HG03060 (cell line): ENCODE data around the gene SYCE3.

Source experiments
- ATAC-seq: cut with Tn5 transposase; IDR thresholded peaks from one replicate; pipeline ENCODE4 v1.9.1; 2021; ENCODE audit warnings: low read depth, moderate number of reproducible peaks; ENCODE audit not compliant: unreplicated experiment

Gene SYCE3

DNA sequence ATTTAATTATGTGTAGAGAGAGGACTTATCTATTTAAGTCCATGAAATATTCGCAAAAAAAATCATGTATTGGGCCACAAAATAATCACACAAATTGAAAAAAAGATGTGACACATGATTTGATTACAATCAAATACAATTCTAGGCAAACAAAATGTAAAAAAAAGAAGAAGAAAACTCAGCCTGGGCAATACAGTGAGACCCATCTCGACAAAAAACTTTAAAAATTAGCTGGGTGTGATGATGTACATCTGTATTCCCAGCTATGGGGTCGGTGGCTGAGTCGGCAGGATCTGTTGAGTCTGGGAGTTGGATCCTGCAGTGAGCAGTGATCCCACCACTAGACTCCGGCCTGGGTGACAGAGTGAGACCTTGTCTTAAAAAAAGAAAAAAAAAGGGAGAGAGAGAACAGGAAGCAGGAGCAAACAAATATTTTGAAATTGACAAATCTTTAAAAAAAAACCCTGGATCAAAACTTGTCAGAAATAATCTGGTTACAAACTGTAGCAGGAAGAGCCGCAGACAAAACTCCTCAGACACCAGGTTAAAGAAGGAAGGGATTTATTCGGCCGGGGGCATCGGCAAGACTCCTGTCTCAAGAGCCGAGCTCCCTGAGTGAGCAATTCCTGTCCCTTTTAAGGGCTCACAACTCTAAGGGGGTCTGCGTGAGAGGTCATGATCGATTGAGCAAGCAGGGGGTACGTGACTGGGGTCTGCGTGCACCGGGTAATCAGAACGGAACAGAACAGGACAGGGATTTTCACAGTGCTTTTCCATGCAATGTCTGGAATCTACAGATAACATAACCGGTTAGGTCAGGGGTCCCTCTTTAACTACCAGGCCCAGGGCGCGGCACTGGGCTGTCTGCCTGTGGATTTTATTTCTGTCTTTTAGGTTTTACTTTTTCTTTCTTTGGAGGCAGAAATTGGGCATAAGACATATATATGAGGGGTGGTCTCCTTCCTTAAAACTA, 29.6 kb downstream of the SYCE3 start:
- ATAC-seq: no peak

GRCh38 chr22:50531962-50532674, 30.6 kb downstream of the SYCE3 start:
- no peak for ATAC-seq

DNA sequence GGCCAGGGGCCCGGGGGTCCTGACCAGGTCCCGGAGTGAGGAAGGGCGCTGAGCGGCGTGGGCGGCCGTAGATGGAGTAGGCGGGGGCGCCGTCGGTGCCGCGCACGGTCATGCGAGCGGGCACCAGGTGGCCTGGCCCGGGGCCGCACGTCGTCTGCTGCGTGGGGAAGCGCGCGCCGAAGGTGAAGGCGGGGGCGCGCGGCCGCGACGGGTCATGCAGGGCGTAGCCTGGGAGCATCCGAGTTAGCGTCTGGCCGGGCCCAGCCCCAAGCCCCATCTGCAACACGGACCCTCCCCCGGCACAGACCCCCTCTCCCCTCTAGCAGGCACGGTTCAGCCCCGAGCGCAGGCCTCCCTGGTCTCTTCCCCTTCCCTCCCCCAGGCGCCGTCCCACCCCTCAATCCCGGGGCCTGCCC, 31.2 kb downstream of the SYCE3 start:
- no peak for ATAC-seq

- ATAC-seq: no peak
Observed at GRCh38 chr22:50530877-50531545, 31.7 kb downstream of the SYCE3 start.

- no peak for ATAC-seq
Observed at GRCh38 chr22:50530580-50530876, 32.2 kb downstream of the SYCE3 start.

GRCh38 chr22:50529897-50530579, 32.7 kb downstream of the SYCE3 start, which contains the start of gene TYMP:
TSS of gene TYMP (minus strand) at chr22:50530012. CDS start at chr22:50529709, 303 bp downstream.
- no peak for ATAC-seq

GRCh38 chr22:50529416-50529896, 33.3 kb downstream of the SYCE3 start:
- ATAC-seq: no peak

DNA sequence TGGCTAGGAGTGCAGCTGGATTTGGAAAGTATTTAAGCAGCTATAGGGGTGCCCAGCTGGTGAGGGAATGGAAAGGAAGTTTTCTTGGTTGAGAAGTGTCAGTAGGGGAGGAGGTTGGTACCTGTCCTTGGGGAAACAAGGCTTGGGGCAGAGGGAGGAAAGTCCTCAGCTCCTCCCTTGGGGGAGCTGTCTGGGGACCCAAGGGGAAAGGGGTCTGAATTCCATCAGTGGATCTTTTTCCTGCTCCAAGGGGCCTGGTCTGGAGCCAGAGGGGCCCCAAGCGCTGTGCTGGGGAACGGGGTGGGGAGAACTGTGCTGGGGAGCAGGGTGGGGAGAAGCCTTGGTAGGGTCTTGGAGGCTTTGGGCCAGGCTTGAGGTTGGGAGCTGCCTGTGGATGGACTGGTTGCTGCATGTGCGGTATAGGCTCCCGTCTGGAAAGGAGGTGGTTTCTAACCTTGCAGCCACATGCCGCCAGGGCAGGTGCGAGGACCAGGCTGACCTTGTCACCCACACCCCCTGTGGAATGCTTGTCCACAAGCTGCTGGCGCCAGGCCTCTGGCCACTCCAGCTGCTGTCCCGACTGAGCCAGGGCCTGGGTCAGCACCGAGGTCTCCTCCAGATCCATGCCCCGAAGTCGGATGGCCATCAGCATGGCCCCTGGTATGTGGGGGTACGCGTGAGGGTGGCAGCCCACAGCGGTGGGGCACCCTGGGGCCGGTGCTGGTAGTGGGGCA, 33.9 kb downstream of the SYCE3 start:
- ATAC-seq: no peak

- no peak for ATAC-seq
Observed at GRCh38 chr22:50527921-50528681, 34.6 kb downstream of the SYCE3 start.

GRCh38 chr22:50526834-50527801, 35.6 kb downstream of the SYCE3 start:
- ATAC-seq: no peak

DNA sequence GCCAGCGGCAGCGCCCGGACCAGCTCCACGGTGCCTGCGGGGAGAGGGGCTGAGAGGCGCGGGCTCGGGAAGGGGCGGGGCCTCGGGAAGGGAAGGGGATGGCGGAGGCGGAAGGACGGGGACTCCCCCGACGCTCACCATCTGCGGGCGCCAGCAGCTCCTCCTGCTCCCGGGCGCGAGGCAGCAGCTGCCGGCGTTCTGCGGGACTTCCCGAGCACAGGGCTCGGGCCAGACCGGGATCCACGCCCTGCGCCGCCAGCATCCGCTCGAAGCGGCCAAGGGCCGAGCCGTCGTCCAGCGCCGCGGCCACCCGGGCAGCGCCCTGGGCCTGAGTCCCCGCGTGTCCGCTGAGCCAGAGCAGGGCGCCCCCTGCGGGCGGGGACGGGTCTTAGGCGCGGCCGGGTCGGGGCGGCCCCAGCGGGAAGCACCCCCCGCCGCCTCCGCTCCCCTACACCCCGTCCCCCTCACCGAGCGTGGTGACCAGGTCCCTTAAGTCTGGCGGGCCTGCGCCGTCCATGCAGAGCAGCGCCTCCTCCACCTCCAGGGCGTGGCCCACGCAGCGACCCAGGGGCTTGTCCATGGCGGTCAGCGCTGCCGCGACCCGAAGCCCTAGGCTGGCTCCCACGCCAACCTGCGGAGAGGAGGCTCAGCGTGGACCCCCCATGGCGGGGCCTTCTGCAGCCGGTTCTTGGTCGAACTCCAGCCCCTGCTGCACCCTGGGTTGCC, 36.4 kb downstream of the SYCE3 start:
- peak; percentile 12 for ATAC-seq

DNA sequence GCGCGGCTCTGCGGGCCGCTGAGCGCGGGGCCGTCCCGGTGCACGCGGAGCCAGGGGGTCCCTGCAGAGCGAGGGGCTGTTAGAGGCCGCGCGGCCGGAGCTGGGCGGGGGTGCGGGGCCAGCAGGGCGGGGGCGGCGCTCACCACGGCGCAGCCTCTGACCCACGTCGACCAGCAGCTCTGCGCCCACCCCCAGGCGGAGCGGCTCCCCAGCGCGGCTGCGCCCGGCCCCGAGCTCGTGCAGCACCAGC, 36.9 kb downstream of the SYCE3 start:
- ATAC-seq: no peak

DNA sequence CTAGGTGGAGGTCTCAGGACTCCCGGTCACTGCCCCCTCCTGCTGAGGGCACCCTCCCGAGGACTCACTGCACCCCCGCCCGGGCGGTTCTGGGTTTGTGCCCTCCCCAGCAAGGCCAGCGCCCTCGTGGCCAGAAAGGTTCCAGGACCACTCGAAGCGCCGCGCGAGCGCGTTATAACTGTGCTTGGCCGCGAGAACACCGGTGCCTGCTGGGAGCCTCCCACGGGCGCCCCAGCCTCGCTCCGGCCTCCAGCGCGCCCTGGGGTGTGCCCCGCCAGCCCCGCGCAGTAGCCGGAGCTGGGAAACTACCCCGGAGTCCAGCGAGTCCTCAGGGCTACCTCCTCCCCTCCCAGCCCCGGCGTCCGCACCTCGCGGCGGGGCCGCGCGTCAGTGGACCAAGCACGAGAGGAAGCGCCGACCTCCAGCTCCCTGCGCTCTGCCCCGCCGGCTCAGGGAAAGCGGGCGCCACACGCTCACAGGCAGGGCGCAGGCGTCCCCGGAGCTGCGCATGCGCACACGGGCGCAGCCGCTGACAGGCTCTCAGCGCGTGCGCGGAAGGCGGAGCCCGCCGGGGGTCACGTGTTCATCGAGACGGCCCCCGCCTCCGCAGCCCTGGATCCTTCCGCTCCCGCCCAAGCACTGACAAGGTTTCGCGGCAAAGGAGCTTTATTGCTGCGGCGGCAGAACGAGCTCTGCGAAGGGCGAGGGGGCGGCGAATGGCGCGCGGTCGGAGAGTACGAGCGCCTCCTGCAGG, 37.4 kb downstream of the SYCE3 start, which contains the start of gene SCO2:
SCO2 (minus strand) TSS at position 495 of the 754 bp plus-strand sequence. CDS start 1,187 bp downstream, outside the sequence.
- ATAC-seq: peak; percentile 32

- ATAC-seq: no peak
Observed at GRCh38 chr22:50524676-50525103, 38.0 kb downstream of the SYCE3 start.

DNA sequence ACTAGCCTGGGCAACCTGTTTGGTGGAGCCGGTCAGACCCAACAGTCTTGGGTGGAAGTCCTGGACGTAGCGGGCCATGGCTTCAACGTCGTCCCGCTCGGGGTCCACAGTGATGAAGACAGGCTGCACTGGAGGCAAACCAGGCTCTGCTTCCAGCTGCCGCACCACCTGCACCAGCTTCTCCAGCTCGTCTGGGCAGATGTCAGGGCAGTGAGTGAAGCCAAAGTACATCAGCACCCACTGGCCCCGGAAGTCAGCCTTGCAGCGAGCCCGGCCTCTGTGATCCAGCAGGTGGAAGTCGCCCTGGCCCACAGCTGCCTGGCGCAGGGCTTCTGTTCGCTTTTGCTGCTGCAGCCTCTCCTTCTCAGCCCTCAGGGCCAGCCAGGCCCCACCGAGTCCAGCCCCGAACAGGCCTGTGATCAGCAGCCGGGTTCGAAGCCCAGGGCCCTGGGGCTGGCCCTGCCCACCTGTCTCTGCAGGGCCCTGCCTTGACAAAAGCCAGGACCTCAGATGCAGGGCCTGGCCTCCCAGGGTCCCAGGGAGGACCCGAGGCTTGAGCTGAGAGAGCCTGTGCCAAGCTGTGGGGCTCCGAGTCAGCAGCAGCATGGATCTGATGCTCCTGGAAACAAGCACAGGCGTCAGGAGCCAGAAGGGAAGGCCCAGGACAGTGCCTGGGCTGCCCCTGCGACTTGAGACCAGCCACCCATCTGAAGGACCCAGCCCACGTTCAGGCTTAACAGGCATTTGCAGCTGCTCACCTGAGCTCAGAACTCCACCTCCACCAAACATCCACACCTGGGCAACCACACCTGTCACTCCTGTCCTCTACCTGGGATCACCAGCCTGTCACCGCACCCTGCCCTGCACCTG, 38.7 kb downstream of the SYCE3 start:
- no peak for ATAC-seq

DNA sequence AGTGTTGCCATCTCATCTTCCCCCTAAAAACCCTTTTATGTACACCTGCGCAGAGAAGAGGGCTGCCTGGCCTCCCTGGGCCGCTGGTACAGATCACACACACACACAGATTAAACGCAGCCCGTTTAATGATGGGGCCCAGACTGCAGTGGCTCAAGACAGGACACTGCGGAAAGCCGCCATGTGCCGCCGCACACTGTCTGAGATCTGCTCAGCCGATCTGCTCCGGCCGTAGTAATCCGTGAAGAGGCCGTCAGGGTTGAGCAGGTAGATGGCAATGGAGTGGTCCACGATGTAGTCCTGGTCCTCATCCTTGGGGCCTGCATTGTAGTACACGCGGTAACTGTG, 39.3 kb downstream of the SYCE3 start:
- no peak for ATAC-seq
